Esophagus squamous epithelium (tissue), 5 donors: ENCODE results near the gene KIAA0753. TPM values are rescaled to one million over a fixed set of nuclear protein-coding genes. Genes with fewer than 3 reads are reported as not detected.

ENCODE experiments used
- DNase-seq: peaks from one replicate; lab custom pipeline; 2025; lab: John Stamatoyannopoulos, UW
- H3K27ac ChIP-seq, 4 donors: fragments of 200-600 bp; sonication (generic); one replicate each; pipeline ENCODE4 v1.5.1; 2016 to 2019; ENCODE audit warnings: mild to moderate bottlenecking in 1 of 4
- H3K27me3 ChIP-seq, 4 donors: fragments of 200-600 bp; sonication (generic); 1 replicate in 3 of 4; 2 replicates in 1 of 4; pipeline versions ENCODE4 v1.5.1 to v1.6.0; 2017 to 2021; ENCODE audit warnings: antibody characterized with exemption in 1 of 4
- H3K36me3 ChIP-seq, 3 donors: fragments of 200-600 bp; sonication (generic); one replicate each; pipeline ENCODE4 v1.5.1; 2016 to 2019
- H3K4me1 ChIP-seq, 3 donors: fragments of 200-600 bp; sonication (generic); one replicate each; pipeline ENCODE4 v1.5.1; 2017 to 2019
- H3K4me3 ChIP-seq, 4 donors: fragments of 200-600 bp; sonication (generic); 1 replicate in 3 of 4; 2 replicates in 1 of 4; pipeline ENCODE4 v1.5.1; 2016 to 2019; ENCODE audit warnings: mild to moderate bottlenecking in 2 of 4, moderate library complexity in 1 of 4
- H3K9me3 ChIP-seq, 3 donors: fragments of 200-600 bp; sonication (generic); one replicate each; pipeline ENCODE4 v1.5.1; 2016 to 2019
- POLR2A ChIP-seq, 4 donors: fragments of 450-650 bp; IDR thresholded peaks; one replicate each; pipeline ENCODE4 v1.6.1; 2017; ENCODE audit warnings: antibody characterized with exemption in 4 of 4, mild to moderate bottlenecking in 4 of 4, moderate library complexity in 3 of 4
- WGBS, 2 donors: methylation state at CpG; one replicate each; pipeline ENCODE4 v1.1.5; 2018; 5-methylcytosine and 5-hydroxymethylcytosine counted together
- intact Hi-C: fragments of 100-400 bp; cut with DNase I; formaldehyde crosslinking; loops from one replicate; pipeline ENCODE4 v1.15.0; 2022
- total RNA-seq, 4 donors: library from RNA; depleted of rRNA; stranded (reverse); fragments of >200 nt; gene quantifications; one replicate each; pipeline ENCODE4 v1.1.0, GENCODE V29; 2016
- TF ChIP-seq, protein P1 (sequence below), 6 experiments: fragments of 450-650 bp in 4 of 6; fragments of 200-600 bp in 2 of 6; sonication (generic) in 2 of 6; IDR thresholded peaks; one replicate each; pipeline ENCODE4 v1.5.1; 2016 to 2019; ENCODE audit warnings: antibody characterized with exemption in 6 of 6, mild to moderate bottlenecking in 4 of 6, moderate library complexity in 4 of 6
- donor health status: DM: yes; HTN: yes; CAD: no.

The KIAA0753 gene
- total RNA-seq, 4 donors from 2014 or later = 8.1 to 17.4 (median 11.4) TPM

DNA sequence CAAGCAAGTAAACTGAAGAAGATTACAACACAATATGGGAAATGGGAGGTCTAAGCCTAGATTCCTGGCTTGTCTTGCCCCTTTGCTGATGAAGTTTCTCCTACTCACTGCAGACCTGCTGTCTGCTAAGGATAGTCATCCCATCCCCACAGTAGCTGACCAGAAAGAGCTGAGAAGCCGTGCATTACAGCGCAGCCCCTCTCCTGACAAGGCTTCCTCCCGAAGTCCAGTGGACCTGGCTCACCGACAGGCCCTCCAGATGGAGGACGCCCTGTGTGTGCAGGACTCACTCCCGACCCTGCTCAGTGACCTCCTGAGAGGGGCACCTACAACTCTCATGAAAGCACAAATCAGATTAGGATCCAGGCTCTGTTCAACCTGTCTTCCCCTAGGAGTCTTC lies 35.4 kb downstream of the KIAA0753 start:
- no peak overlapping the region for H3K4me3 ChIP-seq
- TF ChIP-seq, protein P1, sequence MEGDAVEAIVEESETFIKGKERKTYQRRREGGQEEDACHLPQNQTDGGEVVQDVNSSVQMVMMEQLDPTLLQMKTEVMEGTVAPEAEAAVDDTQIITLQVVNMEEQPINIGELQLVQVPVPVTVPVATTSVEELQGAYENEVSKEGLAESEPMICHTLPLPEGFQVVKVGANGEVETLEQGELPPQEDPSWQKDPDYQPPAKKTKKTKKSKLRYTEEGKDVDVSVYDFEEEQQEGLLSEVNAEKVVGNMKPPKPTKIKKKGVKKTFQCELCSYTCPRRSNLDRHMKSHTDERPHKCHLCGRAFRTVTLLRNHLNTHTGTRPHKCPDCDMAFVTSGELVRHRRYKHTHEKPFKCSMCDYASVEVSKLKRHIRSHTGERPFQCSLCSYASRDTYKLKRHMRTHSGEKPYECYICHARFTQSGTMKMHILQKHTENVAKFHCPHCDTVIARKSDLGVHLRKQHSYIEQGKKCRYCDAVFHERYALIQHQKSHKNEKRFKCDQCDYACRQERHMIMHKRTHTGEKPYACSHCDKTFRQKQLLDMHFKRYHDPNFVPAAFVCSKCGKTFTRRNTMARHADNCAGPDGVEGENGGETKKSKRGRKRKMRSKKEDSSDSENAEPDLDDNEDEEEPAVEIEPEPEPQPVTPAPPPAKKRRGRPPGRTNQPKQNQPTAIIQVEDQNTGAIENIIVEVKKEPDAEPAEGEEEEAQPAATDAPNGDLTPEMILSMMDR (IDR thresholded peaks at IDR 0.05) = no peak
- TF ChIP-seq POLR2A (IDR thresholded peaks at IDR 0.05) = no peak
- DNase-seq = no peak
- no peaks in the 10 kb centered on the region for H3K27me3 ChIP-seq
- 83 to 100% methylated on average over 1 of the region's 6 CpGs for WGBS, 2 donors
- H3K27ac ChIP-seq = no peak overlapping the region
- no peaks in the 10 kb centered on the region for H3K9me3 ChIP-seq
- peaks cover 0 to 17% (median 0%) of the 10 kb centered on the region in 3 donors for H3K4me1 ChIP-seq
- intact Hi-C loops = no loop called here
- peaks cover 5 to 89% (median 26%) of the 10 kb centered on the region in 3 donors for H3K36me3 ChIP-seq

DNA sequence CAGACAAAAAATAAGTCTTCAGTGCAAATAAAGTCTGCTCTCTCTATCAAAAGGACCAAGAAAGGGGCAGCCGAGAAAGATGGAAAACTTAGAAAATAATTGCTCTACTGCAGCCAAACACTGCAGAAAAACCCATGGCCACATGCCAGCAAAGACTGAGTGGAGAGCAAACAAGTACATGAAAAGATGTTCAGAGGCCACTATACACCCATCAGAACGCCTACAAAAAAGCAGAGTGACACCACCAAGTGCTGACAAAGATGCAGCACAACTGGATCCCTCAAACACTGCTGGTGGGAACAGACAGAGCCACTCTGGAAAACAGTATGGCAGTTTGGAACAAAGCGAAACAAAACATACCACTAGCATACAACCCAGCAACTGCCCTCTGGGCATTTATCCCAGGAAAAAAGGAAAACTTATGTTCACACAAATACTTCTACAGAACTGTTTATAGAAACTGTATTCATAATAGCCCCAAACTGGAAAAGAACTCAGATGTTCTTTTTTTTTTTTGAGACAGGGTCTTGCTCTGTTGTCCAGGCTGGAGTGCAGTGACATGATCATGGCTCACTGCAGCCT lies 36.7 kb downstream of the KIAA0753 start:
- H3K4me3 ChIP-seq = no peak overlapping the region
- DNase-seq = no peak
- peaks cover 0 to 28% (median 10%) of the 10 kb centered on the region in 3 donors for H3K4me1 ChIP-seq
- no peaks in the 10 kb centered on the region for H3K27me3 ChIP-seq
- WGBS, 2 donors = 58 to 64% methylated on average over 3 of the region's 3 CpGs
- H3K36me3 ChIP-seq = peaks cover 5 to 89% (median 21%) of the 10 kb centered on the region in 3 donors
- no peak for TF ChIP-seq POLR2A (IDR thresholded peaks at IDR 0.05)
- TF ChIP-seq, protein P1 (IDR thresholded peaks at IDR 0.05) = no peak
- H3K9me3 ChIP-seq = no peaks in the 10 kb centered on the region
- intact Hi-C loops = no loop called here
- no peak overlapping the region for H3K27ac ChIP-seq

DNA sequence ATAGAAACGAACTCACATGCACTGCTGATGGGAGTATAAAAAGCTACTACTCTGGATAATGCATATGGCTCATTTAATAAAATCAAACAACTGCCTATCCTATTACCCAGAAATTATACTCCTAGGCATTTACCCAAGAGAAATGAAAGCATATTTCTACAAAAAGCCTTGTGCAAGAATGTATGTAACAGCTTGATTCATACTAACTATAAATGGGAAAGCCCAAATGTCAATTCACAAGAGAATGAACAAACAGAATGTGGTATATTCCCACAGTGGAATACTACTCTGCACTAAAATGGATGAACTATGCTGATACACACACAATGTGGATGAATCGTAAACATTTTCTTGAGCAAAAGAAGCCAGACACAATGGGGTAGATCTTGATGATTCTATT lies 38.4 kb downstream of the KIAA0753 start:
- 86 to 90% methylated on average over 2 of the region's 2 CpGs for WGBS, 2 donors
- intact Hi-C loops = no loop called here
- TF ChIP-seq, protein P1 (IDR thresholded peaks at IDR 0.05) = no peak
- TF ChIP-seq POLR2A (IDR thresholded peaks at IDR 0.05) = no peak

DNA sequence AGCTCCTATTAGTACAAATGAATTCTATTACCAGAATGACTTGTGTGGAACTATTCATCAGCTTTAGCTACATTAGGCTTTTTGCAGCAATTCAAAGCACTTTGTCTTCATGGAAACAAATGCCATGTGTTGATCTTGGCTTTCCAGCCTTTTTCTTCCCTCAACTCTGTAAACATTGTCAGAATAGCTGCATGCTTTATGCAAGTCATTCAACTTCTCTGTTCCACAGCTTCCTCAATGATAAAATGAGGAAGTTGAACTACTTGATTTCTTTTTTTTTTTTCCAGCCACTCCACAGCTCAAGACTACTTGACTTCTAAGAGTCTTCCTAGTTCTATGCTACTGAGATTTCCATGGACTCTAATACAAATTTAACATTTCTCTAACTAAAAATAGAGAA lies 41.1 kb downstream of the KIAA0753 start:
- DNase-seq = no peak
- no peak overlapping the region for H3K4me3 ChIP-seq
- peaks cover 0 to 89% (median 14%) of the 10 kb centered on the region in 3 donors for H3K36me3 ChIP-seq
- H3K9me3 ChIP-seq = no peaks in the 10 kb centered on the region
- H3K27me3 ChIP-seq = no peaks in the 10 kb centered on the region
- TF ChIP-seq, protein P1 (IDR thresholded peaks at IDR 0.05) = no peak
- intact Hi-C loops = no loop called here
- peaks cover 0 to 35% (median 10%) of the 10 kb centered on the region in 3 donors for H3K4me1 ChIP-seq
- H3K27ac ChIP-seq = peak overlapping the region in 2 of 4 donors; percentile 2 to 4

More for the DNA sequence above, 38.4 kb downstream of the KIAA0753 start:
- Histone ChIP-seq H3K36me3 (peaks cover 4 to 89% (median 8%) of the 10 kb centered on the region in 3 donors), H3K4me1 (peaks cover 0 to 35% (median 10%) of the 10 kb centered on the region in 3 donors), H3K4me3 (no peak overlapping the region), H3K9me3 (no peaks in the 10 kb centered on the region), H3K27me3 (no peaks in the 10 kb centered on the region), H3K27ac (no peak overlapping the region)
- DNase-seq = no peak

DNA sequence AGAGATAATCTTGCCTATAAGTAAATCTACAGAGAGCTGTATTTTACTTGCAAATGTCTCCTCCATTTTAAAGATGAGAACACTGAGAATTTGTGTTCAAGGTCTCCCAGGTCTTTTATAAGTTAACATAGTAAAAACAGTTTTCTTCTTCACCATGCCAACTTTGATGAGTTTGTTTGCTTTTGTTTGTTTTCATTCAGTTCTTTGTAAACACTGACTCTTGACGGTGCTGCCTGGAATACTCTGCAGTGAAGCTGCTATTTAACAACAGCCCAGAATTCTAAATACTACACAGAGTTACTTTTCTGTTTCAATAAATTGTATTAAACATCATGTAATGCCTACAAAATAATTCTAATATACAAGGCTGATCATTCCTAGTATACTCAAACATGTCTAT lies 42.8 kb downstream of the KIAA0753 start:
- no peak for DNase-seq
- Histone ChIP-seq H3K27ac (peak overlapping the region in 3 of 4 donors; percentile 4 to 30 (median 20)), H3K4me3 (no peak overlapping the region), H3K4me1 (peaks cover 0 to 23% (median 10%) of the 10 kb centered on the region in 3 donors), H3K9me3 (no peaks in the 10 kb centered on the region), H3K27me3 (no peaks in the 10 kb centered on the region), H3K36me3 (peaks cover 0 to 96% (median 21%) of the 10 kb centered on the region in 3 donors)
- 71 to 82% methylated on average over 1 of the region's 1 CpG for WGBS, 2 donors
- TF ChIP-seq, protein P1 (IDR thresholded peaks at IDR 0.05) = no peak
- TF ChIP-seq POLR2A (IDR thresholded peaks at IDR 0.05) = no peak
- intact Hi-C loops = no loop called here
